GM12878 (cell line): ENCODE data around the gene NT5C. TPM values are rescaled to one million over a fixed set of nuclear protein-coding genes. Genes with fewer than 3 reads are reported as not detected.

ENCODE experiments used
- ATF7 ChIP-seq: fragments of 450-650 bp; IDR thresholded peaks from 2 replicates; pipeline ENCODE4 v1.6.1; 2016; ENCODE audit warnings: low read depth, mild to moderate bottlenecking
- BHLHE40 ChIP-seq, 2 experiments: fragments of 450-650 bp in 1 of 2; IDR thresholded peaks; 2 replicates each; pipeline ENCODE4 v1.6.1; 2011 to 2017; ENCODE audit warnings: low read depth in 2 of 2, borderline replicate concordance in 1 of 2, improper control_type of control experiment in 1 of 2, low read length in 1 of 2, mild to moderate bottlenecking in 1 of 2
- BRCA1 ChIP-seq: IDR thresholded peaks from 2 replicates; pipeline ENCODE4 v1.6.1; 2011; ENCODE audit warnings: low read depth, low read length, improper control_type of control experiment
- CBX5 ChIP-seq: sonication (generic); IDR thresholded peaks from 2 replicates; pipeline ENCODE4 v1.6.1; 2016; ENCODE audit warnings: low read depth, moderate library complexity, mild to moderate bottlenecking, inconsistent platforms
- EP300 ChIP-seq, 2 experiments: fragments of 150-350 bp in 1 of 2; IDR thresholded peaks; 2 replicates each; pipeline ENCODE4 v1.6.1; 2011 to 2012; ENCODE audit warnings: low read depth in 2 of 2, low read length in 2 of 2, borderline replicate concordance in 1 of 2, improper control_type of control experiment in 1 of 2, inconsistent platforms in 1 of 2; ENCODE audit not compliant: control insufficient read depth in 1 of 2
- MXI1 ChIP-seq: fragments of 150-350 bp; IDR thresholded peaks from 2 replicates; pipeline ENCODE4 v1.6.1; 2011; ENCODE audit warnings: low read depth, mild to moderate bottlenecking, inconsistent platforms, low read length, improper control_type of control experiment
- NR2F1 ChIP-seq: fragments of 450-650 bp; conservative IDR thresholded peaks from 2 replicates; pipeline ENCODE4 v1.6.1; 2017; ENCODE audit warnings: mild to moderate bottlenecking
- SMARCA5 ChIP-seq: fragments of 450-650 bp; IDR thresholded peaks from 2 replicates; pipeline ENCODE4 v1.6.1; 2017; ENCODE audit warnings: mild to moderate bottlenecking
- SPI1 ChIP-seq: IDR thresholded peaks from 2 replicates; pipeline ENCODE4 v1.6.1; 2011; ENCODE audit warnings: low read depth, mild to moderate bottlenecking, low read length, moderate library complexity, borderline replicate concordance; ENCODE audit not compliant: insufficient read depth
- SRF ChIP-seq, 2 experiments: IDR thresholded peaks; 2 replicates each; pipeline ENCODE4 v1.6.1; 2011; ENCODE audit warnings: low read depth in 2 of 2, low read length in 2 of 2, mild to moderate bottlenecking in 1 of 2, moderate library complexity in 1 of 2
- polyA plus RNA-seq, 11 experiments: library from polyadenylated mRNA; depleted of rRNA in 4 of 11; unstranded in 6 of 11; stranded (reverse) in 5 of 11; fragments of >200 nt; fragmentation: Nextera tagmentation in 4 of 11; fragmentation: Illumina TruSeq in 1 of 11; extraction: Ambion mirVana in 4 of 11; extraction: Trizol in 1 of 11; gene quantifications; 1 replicate in 1 of 11; 2 replicates in 10 of 11; pipeline versions ENCODE4 v1.2.1 to v1.2.3, GENCODE V29; 2011 to 2016; ENCODE audit warnings: inconsistent platforms in 2 of 11, missing spikeins in 2 of 11, low read depth in 1 of 11
- total RNA-seq, 4 experiments: library from RNA; depleted of rRNA in 3 of 4; stranded (reverse); fragments of >200 nt in 3 of 4; fragmentation: Illumina TruSeq in 1 of 4; extraction: Trizol in 1 of 4; gene quantifications; 2 replicates each; pipeline versions ENCODE4 v1.2.1 to v1.2.3, GENCODE V29; 2013 to 2021
- TF ChIP-seq, protein P1 (sequence below): fragments of 450-650 bp; formaldehyde crosslinking; IDR thresholded peaks from 2 replicates; pipeline ENCODE4 v1.5.0; 2022; ENCODE audit warnings: mild to moderate bottlenecking, missing genetic modification characterization
- TF ChIP-seq, protein P2 (sequence below): IDR thresholded peaks from 2 replicates; pipeline ENCODE4 v1.6.1; 2012; ENCODE audit warnings: mild to moderate bottlenecking, low read depth, low read length
- TF ChIP-seq, protein P3 (sequence below): fragments of 150-350 bp; IDR thresholded peaks from 2 replicates; pipeline ENCODE4 v1.6.1; 2014; ENCODE audit warnings: mild to moderate bottlenecking, low read depth, low read length
- TF ChIP-seq, protein P4 (sequence below): IDR thresholded peaks from 2 replicates; pipeline ENCODE4 v1.6.1; 2011; ENCODE audit warnings: borderline replicate concordance, low read depth, mild to moderate bottlenecking, moderate library complexity, low read length; ENCODE audit not compliant: insufficient read depth, poor library complexity, severe bottlenecking

The NT5C gene
- total and polyA plus RNA-seq, 10 of the 15 experiments (the other 5 are each of a cell fraction or from before 2014, with no cell fraction given) = 3.7 to 158 (median 63.9) TPM

DNA sequence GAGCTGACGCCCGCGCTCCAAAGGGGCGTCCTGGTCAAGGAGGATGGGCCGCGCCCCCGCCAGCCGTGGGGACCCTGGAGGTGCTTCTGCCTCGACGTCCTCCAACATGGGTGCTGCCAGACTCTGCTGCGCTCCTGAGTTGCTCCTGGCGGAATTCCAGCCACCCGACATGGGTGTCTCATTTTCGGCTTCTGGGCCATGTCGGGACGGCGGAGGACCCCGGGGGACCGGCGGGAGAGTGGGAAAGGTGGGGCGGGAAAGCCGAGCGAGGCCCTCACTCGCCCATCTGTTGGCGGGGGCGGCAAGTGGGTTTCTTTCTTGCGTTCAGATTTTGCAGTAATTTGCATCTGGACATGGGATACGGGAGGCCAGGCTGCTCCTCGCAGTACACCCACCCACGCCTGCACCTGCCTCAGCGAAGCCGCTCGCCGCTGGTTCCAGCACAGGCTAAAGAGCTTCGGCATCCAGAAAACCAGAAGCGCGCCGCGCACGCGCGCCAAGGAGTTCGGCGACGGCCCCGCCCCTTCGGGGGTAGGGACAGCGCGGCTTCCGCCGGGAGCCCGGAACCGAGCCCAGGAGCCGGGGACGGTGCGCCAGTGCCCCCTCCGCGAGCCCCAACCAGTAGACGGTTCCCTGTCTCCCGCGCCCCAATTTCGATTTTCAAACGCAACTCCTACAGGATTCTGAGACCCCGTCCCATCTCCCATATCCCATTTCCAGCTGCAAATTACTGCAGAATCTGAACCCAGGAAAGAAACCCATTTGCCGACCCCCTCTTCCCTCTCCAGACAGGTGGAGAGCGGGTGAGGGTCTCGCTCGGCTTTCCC is 21.9 kb downstream of the NT5C start, which contains the start of gene ARMC7 (continued):
- TF ChIP-seq, protein P1, sequence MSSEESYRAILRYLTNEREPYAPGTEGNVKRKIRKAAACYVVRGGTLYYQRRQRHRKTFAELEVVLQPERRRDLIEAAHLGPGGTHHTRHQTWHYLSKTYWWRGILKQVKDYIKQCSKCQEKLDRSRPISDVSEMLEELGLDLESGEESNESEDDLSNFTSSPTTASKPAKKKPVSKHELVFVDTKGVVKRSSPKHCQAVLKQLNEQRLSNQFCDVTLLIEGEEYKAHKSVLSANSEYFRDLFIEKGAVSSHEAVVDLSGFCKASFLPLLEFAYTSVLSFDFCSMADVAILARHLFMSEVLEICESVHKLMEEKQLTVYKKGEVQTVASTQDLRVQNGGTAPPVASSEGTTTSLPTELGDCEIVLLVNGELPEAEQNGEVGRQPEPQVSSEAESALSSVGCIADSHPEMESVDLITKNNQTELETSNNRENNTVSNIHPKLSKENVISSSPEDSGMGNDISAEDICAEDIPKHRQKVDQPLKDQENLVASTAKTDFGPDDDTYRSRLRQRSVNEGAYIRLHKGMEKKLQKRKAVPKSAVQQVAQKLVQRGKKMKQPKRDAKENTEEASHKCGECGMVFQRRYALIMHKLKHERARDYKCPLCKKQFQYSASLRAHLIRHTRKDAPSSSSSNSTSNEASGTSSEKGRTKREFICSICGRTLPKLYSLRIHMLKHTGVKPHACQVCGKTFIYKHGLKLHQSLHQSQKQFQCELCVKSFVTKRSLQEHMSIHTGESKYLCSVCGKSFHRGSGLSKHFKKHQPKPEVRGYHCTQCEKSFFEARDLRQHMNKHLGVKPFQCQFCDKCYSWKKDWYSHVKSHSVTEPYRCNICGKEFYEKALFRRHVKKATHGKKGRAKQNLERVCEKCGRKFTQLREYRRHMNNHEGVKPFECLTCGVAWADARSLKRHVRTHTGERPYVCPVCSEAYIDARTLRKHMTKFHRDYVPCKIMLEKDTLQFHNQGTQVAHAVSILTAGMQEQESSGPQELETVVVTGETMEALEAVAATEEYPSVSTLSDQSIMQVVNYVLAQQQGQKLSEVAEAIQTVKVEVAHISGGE (CRISPR knock-in tag) = peak; percentile 72
- TF ChIP-seq EP300 (IDR thresholded peaks at IDR 0.05; ENCODE audit: borderline replicate concordance in 1 of 2, control insufficient read depth in 1 of 2, low read depth in 2 of 2, low read length in 2 of 2) (no peak), CBX5 (no peak), SRF (IDR thresholded peaks at IDR 0.05; ENCODE audit: low read depth in 2 of 2, low read length in 2 of 2) (0 out of 4 replicates have a peak, but pooled peaks of 1 of the 2 experiments have one; percentile 3), MXI1 (peak; percentile 28), NR2F1 (peak; percentile 20; the same call in 1 of the 2 replicates), BRCA1 (no peak), BHLHE40 (IDR thresholded peaks at IDR 0.05; ENCODE audit: borderline replicate concordance in 1 of 2, low read depth in 2 of 2, low read length in 1 of 2) (peak; percentile 50 to 82; a peak in 3 of 4 replicates), ATF7 (no peak), SMARCA5 (0 out of 2 replicates have a peak, but pooled peaks have one; percentile 33), SPI1 (peak; percentile 21; the same call in 1 of the 2 replicates)
- TF ChIP-seq, protein P2, sequence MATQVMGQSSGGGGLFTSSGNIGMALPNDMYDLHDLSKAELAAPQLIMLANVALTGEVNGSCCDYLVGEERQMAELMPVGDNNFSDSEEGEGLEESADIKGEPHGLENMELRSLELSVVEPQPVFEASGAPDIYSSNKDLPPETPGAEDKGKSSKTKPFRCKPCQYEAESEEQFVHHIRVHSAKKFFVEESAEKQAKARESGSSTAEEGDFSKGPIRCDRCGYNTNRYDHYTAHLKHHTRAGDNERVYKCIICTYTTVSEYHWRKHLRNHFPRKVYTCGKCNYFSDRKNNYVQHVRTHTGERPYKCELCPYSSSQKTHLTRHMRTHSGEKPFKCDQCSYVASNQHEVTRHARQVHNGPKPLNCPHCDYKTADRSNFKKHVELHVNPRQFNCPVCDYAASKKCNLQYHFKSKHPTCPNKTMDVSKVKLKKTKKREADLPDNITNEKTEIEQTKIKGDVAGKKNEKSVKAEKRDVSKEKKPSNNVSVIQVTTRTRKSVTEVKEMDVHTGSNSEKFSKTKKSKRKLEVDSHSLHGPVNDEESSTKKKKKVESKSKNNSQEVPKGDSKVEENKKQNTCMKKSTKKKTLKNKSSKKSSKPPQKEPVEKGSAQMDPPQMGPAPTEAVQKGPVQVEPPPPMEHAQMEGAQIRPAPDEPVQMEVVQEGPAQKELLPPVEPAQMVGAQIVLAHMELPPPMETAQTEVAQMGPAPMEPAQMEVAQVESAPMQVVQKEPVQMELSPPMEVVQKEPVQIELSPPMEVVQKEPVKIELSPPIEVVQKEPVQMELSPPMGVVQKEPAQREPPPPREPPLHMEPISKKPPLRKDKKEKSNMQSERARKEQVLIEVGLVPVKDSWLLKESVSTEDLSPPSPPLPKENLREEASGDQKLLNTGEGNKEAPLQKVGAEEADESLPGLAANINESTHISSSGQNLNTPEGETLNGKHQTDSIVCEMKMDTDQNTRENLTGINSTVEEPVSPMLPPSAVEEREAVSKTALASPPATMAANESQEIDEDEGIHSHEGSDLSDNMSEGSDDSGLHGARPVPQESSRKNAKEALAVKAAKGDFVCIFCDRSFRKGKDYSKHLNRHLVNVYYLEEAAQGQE = no peak
- TF ChIP-seq, protein P3, sequence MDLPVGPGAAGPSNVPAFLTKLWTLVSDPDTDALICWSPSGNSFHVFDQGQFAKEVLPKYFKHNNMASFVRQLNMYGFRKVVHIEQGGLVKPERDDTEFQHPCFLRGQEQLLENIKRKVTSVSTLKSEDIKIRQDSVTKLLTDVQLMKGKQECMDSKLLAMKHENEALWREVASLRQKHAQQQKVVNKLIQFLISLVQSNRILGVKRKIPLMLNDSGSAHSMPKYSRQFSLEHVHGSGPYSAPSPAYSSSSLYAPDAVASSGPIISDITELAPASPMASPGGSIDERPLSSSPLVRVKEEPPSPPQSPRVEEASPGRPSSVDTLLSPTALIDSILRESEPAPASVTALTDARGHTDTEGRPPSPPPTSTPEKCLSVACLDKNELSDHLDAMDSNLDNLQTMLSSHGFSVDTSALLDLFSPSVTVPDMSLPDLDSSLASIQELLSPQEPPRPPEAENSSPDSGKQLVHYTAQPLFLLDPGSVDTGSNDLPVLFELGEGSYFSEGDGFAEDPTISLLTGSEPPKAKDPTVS = no peak
- TF ChIP-seq, protein P4, sequence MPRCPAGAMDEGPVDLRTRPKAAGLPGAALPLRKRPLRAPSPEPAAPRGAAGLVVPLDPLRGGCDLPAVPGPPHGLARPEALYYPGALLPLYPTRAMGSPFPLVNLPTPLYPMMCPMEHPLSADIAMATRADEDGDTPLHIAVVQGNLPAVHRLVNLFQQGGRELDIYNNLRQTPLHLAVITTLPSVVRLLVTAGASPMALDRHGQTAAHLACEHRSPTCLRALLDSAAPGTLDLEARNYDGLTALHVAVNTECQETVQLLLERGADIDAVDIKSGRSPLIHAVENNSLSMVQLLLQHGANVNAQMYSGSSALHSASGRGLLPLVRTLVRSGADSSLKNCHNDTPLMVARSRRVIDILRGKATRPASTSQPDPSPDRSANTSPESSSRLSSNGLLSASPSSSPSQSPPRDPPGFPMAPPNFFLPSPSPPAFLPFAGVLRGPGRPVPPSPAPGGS = no peak
